A549 (cell line): Measurements from ENCODE around the gene GGT7. TPM values are rescaled to one million over a fixed set of nuclear protein-coding genes. Genes with fewer than 3 reads are reported as not detected.

Experiments used
- ATAC-seq, 2 experiments: fragments of 200-7000 bp in 1 of 2; fragments of >200 bp in 1 of 2; cut with Nextera tagmentation in 1 of 2; cut with Tn5 transposase in 1 of 2; 3 replicates each; pipeline versions ENCODE4 v1.8.0 to v1.9.1; 2018 to 2020; ENCODE audit warnings: mild to moderate bottlenecking in 1 of 2, moderate library complexity in 1 of 2
- CTCF ChIA-PET: fragments of 300-600 bp; sonication (Branson Sonifier 250); formaldehyde crosslinking; extraction: SDS; loops from one replicate; lab custom pipeline; 2021; ENCODE audit warnings: antibody characterized with exemption, inconsistent platforms; lab: Yijun Ruan, JAX
- POLR2A ChIA-PET: fragments of 350-600 bp; formaldehyde crosslinking; extraction: SDS; loops from one replicate; lab custom pipeline; 2021; ENCODE audit warnings: antibody characterized with exemption, inconsistent platforms; lab: Yijun Ruan, JAX
- DNase-seq, 2 experiments: peaks; one replicate each; pipeline versions ENCODE4 v3.0.0 to v3.0.0-alpha.2; 2011 to 2016; ENCODE audit warnings: low read depth in 1 of 2, low spot score in 1 of 2
- FAIRE-seq: peaks from 2 replicates; lab custom pipeline; 2011; peaks lifted over from hg19 to GRCh38; lab: Jason Lieb, UNC
- H3K27ac ChIP-seq, 2 experiments: fragments of >200 bp; sonication (Bioruptor Twin); formaldehyde crosslinking; 3 replicates each; pipeline ENCODE4 v1.5.1; 2016 to 2017
- H3K4me1 ChIP-seq: fragments of >200 bp; sonication (Bioruptor Twin); formaldehyde crosslinking; 3 replicates; pipeline ENCODE4 v1.6.1; 2016
- H3K4me2 ChIP-seq: fragments of >200 bp; sonication (Bioruptor Twin); formaldehyde crosslinking; 3 replicates; pipeline ENCODE4 v1.6.1; 2016
- H3K4me3 ChIP-seq: fragments of >200 bp; sonication (Bioruptor Twin); formaldehyde crosslinking; 3 replicates; pipeline ENCODE4 v1.5.1; 2016
- H3K9me3 ChIP-seq: fragments of >200 bp; sonication (Bioruptor Twin); formaldehyde crosslinking; 3 replicates; pipeline ENCODE4 v1.6.1; 2016
- ATOH8 ChIP-seq: fragments of 250-450 bp; sonication (Bioruptor Pico); IDR thresholded peaks from 2 replicates; pipeline ENCODE4 v1.5.0; 2020; ENCODE audit warnings: low read depth, mild to moderate bottlenecking, moderate library complexity
- BCL3 ChIP-seq: fragments of >200 bp; sonication (Bioruptor Twin); formaldehyde crosslinking; IDR thresholded peaks from 3 replicates; pipeline ENCODE4 v1.6.1; 2016
- CBX8 ChIP-seq: fragments of 200-600 bp; sonication (generic); IDR thresholded peaks from 2 replicates; pipeline ENCODE4 v1.6.1; 2016
- EHF ChIP-seq: fragments of 250-450 bp; sonication (Bioruptor Pico); IDR thresholded peaks from 2 replicates; pipeline ENCODE4 v1.5.0; 2020; ENCODE audit warnings: mild to moderate bottlenecking
- ELK1 ChIP-seq: fragments of 150-350 bp; IDR thresholded peaks from 2 replicates; pipeline ENCODE4 v1.6.1; 2014; ENCODE audit warnings: low read depth, mild to moderate bottlenecking, low read length
- ESRRA ChIP-seq: fragments of 150-350 bp; IDR thresholded peaks from 2 replicates; pipeline ENCODE4 v1.6.1; 2014; ENCODE audit warnings: mild to moderate bottlenecking, low read length, borderline replicate concordance
- FOSL2 ChIP-seq, 2 experiments: fragments of 450-650 bp in 1 of 2; fragments of >200 bp in 1 of 2; sonication (Bioruptor Twin) in 1 of 2; formaldehyde crosslinking; IDR thresholded peaks; 2 replicates each; pipeline versions ENCODE4 v1.5.0 to v1.6.1; 2016 to 2020; ENCODE audit warnings: mild to moderate bottlenecking in 1 of 2, moderate library complexity in 1 of 2
- HOXB13 ChIP-seq: fragments of 250-450 bp; sonication (Bioruptor Pico); IDR thresholded peaks from 2 replicates; pipeline ENCODE4 v1.5.0; 2020; ENCODE audit warnings: low read depth, mild to moderate bottlenecking, moderate library complexity
- KDM1A ChIP-seq: fragments of 200-600 bp; sonication (generic); IDR thresholded peaks from 2 replicates; pipeline ENCODE4 v1.6.1; 2016; ENCODE audit warnings: low read depth, mild to moderate bottlenecking
- MAFK ChIP-seq: fragments of 450-650 bp; IDR thresholded peaks from 2 replicates; pipeline ENCODE4 v1.6.1; 2014; ENCODE audit not compliant: partially characterized antibody
- PBX3 ChIP-seq: IDR thresholded peaks from 2 replicates; pipeline ENCODE4 v1.6.1; 2012
- POLR2A ChIP-seq: IDR thresholded peaks from 2 replicates; pipeline ENCODE4 v1.6.1; 2012; ENCODE audit warnings: mild to moderate bottlenecking, low read length
- RARB ChIP-seq: fragments of 250-450 bp; sonication (Bioruptor Pico); IDR thresholded peaks from 2 replicates; pipeline ENCODE4 v1.8.0; 2021; ENCODE audit warnings: mild to moderate bottlenecking, moderate library complexity
- RCOR1 ChIP-seq: fragments of 150-350 bp; IDR thresholded peaks from 2 replicates; pipeline ENCODE4 v1.6.1; 2014; ENCODE audit warnings: antibody characterized with exemption, low read length, low read depth
- REST ChIP-seq: fragments of 200-600 bp; sonication (generic); IDR thresholded peaks from 2 replicates; pipeline ENCODE4 v1.6.1; 2016; ENCODE audit warnings: antibody characterized with exemption, mild to moderate bottlenecking, moderate library complexity
- SREBF2 ChIP-seq: fragments of 450-650 bp; IDR thresholded peaks from 2 replicates; pipeline ENCODE4 v1.6.1; 2014; ENCODE audit warnings: mild to moderate bottlenecking, moderate library complexity
- TFCP2L1 ChIP-seq: fragments of 250-450 bp; sonication (Bioruptor Pico); IDR thresholded peaks from 2 replicates; pipeline ENCODE4 v1.5.0; 2021; ENCODE audit warnings: mild to moderate bottlenecking
- ZC3H11A ChIP-seq: fragments of 450-650 bp; IDR thresholded peaks from 2 replicates; pipeline ENCODE4 v1.6.1; 2014; ENCODE audit warnings: antibody characterized with exemption, mild to moderate bottlenecking
- ZNF302 ChIP-seq: fragments of 250-450 bp; sonication (Bioruptor Pico); IDR thresholded peaks from 2 replicates; pipeline ENCODE4 v1.9.0; 2021; ENCODE audit warnings: inconsistent platforms, mild to moderate bottlenecking, moderate library complexity
- WGBS: methylation state at CpG from one replicate; pipeline ENCODE4 v1.1.6; 2017; ENCODE audit errors: missing lambda C conversion rate; 5-methylcytosine and 5-hydroxymethylcytosine counted together
- polyA plus RNA-seq, 4 experiments: library from polyadenylated mRNA; depleted of rRNA in 3 of 4; stranded (reverse); fragments of >200 nt; fragmentation: RNase III in 1 of 4; extraction: RNeasy Plus Mini Kit Qiagen cat#74134 plus additional on column Dnase treatment in 1 of 4; gene quantifications; 2 replicates in 3 of 4; 3 replicates in 1 of 4; pipeline ENCODE4 v1.2.3, GENCODE V29; 2011 to 2017

Gene GGT7
- polyA plus RNA-seq, 2 of the 4 experiments (the other 2 are of a cell fraction): 3.5 to 9.1 TPM

GRCh38 chr20:34916774-34917354 lies 44.2 kb upstream of the GGT7 start (continued):
- no peak for TF ChIP-seq MAFK
- TF ChIP-seq KDM1A: no peak
- no peak for TF ChIP-seq POLR2A
- no peak for TF ChIP-seq ESRRA

GRCh38 chr20:34915749-34916455 lies 43.2 kb upstream of the GGT7 start:
- ChIA-PET POLR2A (no interaction called here), CTCF (no interaction called here)
- ATAC-seq (no peak), FAIRE-seq (no peak), DNase-seq (no peak)
- Histone ChIP-seq H3K27ac (no peak overlapping the region), H3K4me3 (no peak overlapping the region), H3K4me1 (no peaks in the 10 kb centered on the region), H3K9me3 (no peaks in the 10 kb centered on the region), H3K4me2 (no peak overlapping the region)
- TF ChIP-seq FOSL2 (IDR thresholded peaks at IDR 0.05) (no peak), FOSL2 (CRISPR knock-in tag; IDR thresholded peaks at IDR 0.05) (no peak), TFCP2L1 (CRISPR knock-in tag) (no peak), KDM1A (no peak), SREBF2 (no peak), RARB (CRISPR knock-in tag) (no peak), HOXB13 (CRISPR knock-in tag) (no peak), REST (no peak), EHF (CRISPR knock-in tag) (no peak)
- 81% methylated on average over 4 of the region's 4 CpGs for WGBS

GRCh38 chr20:34915131-34915530 lies 42.5 kb upstream of the GGT7 start:
- POLR2A ChIA-PET: no interaction called here
- FAIRE-seq (no peak), ATAC-seq (no peak)
- 86% methylated on average over 4 of the region's 4 CpGs for WGBS
- TF ChIP-seq PBX3: no peak
- TF ChIP-seq ZC3H11A: no peak
- no peak for TF ChIP-seq ZNF302 (CRISPR knock-in tag)
- TF ChIP-seq ELK1: no peak
- TF ChIP-seq BCL3: no peak
- no peak for TF ChIP-seq CBX8
- no peak for TF ChIP-seq ATOH8 (CRISPR knock-in tag)
- TF ChIP-seq RCOR1: no peak
- TF ChIP-seq REST: no peak
- TF ChIP-seq, all 56 proteins: peak for 0
- CTCF ChIA-PET: interaction anchor here (0.8 kb wide), 1 partner anchor 43 kb away, joined by 3 read pairs; no protein-coding TSS in a partner anchor
- no peak for DNase-seq
- H3K4me3 ChIP-seq: no peak overlapping the region
- H3K4me2 ChIP-seq: no peak overlapping the region
- no peaks in the 10 kb centered on the region for H3K9me3 ChIP-seq
- no peaks in the 10 kb centered on the region for H3K4me1 ChIP-seq
- no peak overlapping the region for H3K27ac ChIP-seq
